IPS-11a (cell line): Measurements from ENCODE around the gene IFIH1.

ENCODE experiments used
- H3K4me3 ChIP-seq: one replicate; pipeline ENCODE4 v1.5.1; 2013; ENCODE audit warnings: low read depth, low read length, control low read depth

Gene IFIH1

DNA sequence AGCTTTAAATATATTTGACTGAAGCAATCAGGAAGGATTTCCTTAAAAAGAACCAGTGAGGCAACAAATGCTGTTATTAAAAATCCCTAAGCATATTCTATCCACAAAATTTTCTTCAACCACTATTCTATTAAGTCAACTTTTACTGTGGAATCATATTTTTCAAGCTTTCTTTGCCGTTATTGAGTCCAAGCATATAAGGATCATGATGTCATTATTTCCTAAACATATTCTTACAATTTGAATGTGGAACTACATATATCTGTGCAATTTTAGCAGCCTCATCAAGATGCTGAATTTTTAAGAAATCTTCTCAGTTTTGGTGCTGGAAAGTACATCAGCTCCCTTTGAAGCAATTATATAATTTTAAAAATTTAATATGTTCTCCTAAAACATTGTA, 5.6 kb downstream of the IFIH1 start:
- no peak overlapping the region for H3K4me3 ChIP-seq

GRCh38 chr2:162308747-162309503, 9.6 kb downstream of the IFIH1 start:
- H3K4me3 ChIP-seq, result no peak overlapping the region

GRCh38 chr2:162305901-162306300, 12.6 kb downstream of the IFIH1 start:
- no peak overlapping the region for H3K4me3 ChIP-seq

DNA sequence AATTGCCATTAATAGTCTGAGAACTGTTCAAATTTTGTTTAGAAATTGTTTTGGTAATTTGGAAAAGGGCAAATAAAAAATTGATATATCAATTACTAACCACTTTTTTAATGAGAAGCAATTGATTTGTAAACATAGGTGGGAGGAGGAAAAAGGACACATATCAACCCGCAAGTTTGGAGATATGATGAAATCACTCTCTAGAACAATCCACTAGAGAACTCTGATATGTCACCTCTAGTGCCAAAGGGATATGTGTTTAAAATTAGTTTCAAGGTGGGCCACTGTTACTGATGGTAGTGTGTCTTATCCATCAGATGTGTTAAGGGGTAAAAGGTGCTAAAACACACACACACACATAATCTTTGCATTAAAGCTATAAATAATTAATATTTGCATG, 16.6 kb downstream of the IFIH1 start:
- H3K4me3 ChIP-seq, result no peak overlapping the region

DNA sequence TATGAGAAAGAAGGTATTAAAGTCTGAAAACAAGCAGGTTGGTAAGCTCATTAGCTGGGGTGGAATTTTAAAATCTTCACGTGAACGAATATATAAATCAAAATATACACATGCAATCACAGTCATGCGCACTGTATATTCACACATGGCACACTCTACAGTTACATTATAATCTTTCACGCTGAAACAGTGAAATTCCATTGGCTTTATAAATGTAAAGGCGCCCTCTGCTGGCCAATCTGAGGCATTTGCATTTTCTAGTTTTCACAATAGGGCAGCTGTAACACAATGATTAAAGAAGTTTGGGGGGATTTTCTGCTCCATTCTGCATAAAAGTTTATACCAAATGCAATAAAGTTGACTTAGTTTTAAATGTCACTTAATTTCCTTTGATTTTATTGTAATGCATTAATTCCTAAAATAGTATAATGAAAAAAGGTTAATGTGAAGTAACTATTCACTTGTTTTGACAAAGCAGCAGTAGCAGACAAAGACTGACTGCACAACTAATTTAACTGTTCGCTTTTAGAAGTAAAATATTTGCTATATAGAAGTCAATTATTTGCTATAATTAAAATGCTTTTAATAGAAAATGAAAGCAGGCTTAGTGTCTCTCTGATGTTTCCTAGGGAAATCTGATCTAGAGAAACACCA, 17.2 kb downstream of the IFIH1 start:
- no peak overlapping the region for H3K4me3 ChIP-seq

DNA sequence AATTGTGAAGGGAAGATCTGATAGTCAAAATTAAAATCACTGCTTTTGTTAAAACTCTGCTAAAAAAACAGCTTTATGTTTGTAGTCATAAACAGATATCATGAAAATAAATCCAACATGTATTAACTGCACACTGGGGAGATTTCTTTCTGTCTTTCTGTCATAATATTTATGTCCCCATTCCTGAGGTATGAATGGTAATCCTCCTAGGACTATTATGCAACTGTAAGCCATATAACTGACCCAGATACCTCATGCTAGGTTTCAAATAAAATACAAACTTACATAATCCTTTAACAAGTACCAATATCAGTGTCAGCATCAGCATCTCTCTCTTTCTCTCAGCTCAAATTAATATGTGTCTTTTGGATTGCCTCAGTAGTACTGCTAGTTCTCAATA, 18.2 kb downstream of the IFIH1 start:
- H3K4me3 ChIP-seq, result no peak overlapping the region

GRCh38 chr2:162298669-162299335, 19.7 kb downstream of the IFIH1 start:
- no peak overlapping the region for H3K4me3 ChIP-seq

- H3K4me3 ChIP-seq, result no peak overlapping the region
Observed at GRCh38 chr2:162297925-162298552, 20.4 kb downstream of the IFIH1 start.

DNA sequence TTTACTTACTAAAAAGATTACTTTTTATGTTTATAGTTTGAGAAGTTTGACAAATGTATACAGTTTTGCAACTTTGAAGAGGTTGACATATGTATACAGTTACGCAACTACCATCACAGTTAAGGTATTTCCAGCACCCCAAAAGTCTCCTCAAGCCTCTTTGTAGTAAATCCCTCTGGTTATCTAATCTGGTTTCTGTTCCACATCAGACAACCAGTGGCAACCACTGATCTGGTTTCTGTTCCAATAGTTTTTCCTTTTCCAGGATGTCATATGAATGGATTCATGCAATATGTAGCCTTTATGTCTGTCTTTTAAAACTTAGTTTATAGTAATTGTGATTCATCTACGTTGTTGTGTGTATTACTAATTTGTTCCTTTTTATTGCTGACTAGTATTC, 23.5 kb downstream of the IFIH1 start:
- no peak overlapping the region for H3K4me3 ChIP-seq

- no peak overlapping the region for H3K4me3 ChIP-seq
Observed at GRCh38 chr2:162293122-162293786, 25.2 kb downstream of the IFIH1 start.

DNA sequence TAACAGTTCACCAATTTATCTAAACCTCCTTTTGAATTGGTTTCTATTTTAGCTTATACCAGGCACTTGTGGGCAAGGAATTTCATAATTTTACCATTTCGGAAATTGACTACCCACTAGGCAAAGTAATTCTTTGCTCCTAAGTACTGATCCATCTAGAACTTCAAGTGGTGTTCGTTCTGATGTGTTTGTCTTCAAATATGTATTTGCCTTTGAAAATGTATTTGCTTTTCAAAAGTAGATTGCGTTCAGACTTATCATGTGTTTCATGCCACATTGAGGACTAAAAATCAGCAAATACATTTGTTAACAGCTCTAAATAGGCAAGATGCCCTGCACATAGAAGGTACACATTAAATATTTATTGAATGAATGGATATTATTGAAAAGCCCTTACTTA, 26.7 kb downstream of the IFIH1 start:
- no peak overlapping the region for H3K4me3 ChIP-seq

DNA sequence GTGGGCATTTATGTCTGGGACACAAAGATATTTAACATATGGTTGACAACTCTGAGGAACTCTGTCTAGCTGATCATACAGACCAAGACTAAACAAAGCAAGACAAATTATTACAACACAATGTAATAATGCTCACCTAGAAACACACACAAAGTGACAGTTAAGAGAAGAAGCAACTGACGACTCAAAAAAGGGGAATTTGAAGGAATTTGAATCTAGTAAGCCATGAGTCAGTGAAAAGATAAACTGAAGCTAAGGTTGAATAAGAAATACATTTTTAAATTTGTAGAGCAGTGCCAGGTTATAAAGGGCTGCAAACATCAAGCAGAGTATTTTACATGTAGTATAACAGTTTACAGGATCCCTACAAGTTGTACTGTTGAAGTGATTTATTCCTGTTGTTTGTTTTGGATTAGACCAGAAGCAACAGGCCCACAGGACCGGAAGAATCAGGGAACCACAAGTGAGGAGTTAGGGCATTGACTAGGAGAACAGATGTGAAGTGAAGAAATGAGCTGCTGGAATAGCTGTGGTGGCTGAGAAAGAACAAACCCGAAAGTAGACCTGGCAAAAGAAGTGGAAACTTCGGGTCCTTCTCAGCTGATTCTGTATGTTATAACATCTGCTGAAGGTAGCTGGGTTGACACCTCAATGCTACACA, 35.6 kb downstream of the IFIH1 start:
- H3K4me3 ChIP-seq, result no peak overlapping the region

DNA sequence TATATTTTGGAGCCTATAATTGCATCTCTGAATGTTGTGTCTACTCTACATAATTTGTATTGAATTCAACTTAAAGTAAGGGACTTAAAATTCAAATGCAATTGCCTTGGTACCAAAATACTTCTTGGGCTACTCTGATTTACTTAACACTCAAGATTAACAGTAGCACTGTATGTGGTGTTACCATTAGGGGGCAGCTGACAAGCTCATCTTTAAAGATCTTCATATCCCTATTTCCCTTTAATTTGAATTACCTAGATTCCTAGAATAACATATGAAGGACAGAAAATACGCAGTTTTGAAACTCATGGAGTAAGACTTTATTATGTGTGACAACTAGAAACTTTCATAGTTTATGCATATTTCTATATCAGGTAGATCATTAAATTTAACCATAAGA, 37.8 kb downstream of the IFIH1 start:
- no peak overlapping the region for H3K4me3 ChIP-seq

- H3K4me3 ChIP-seq, result no peak overlapping the region
Observed at GRCh38 chr2:162277381-162277780, 41.1 kb downstream of the IFIH1 start.

GRCh38 chr2:162267996-162268395, 50.5 kb downstream of the IFIH1 start:
- no peak overlapping the region for H3K4me3 ChIP-seq

- H3K4me3 ChIP-seq, result no peak overlapping the region
Observed at GRCh38 chr2:162267496-162267895, 51.0 kb downstream of the IFIH1 start.

DNA sequence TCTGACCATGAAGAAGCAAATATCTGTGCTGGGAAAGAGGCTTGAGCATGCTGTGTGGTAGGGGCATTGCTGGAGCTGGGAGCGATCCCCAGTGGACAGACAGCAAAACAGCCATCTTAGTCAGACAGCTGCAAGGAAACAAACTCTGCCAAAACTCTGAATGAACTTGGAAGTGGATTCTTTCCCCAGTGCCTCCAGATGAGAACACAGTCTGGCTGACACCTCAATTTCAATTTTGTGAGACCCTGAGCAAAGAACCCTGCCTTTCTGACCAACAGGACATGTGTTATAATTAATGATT, 52.1 kb downstream of the IFIH1 start:
- H3K4me3 ChIP-seq, result no peak overlapping the region

- H3K4me3 ChIP-seq, result no peak overlapping the region
Observed at GRCh38 chr2:162265666-162266459, 52.6 kb downstream of the IFIH1 start.

DNA sequence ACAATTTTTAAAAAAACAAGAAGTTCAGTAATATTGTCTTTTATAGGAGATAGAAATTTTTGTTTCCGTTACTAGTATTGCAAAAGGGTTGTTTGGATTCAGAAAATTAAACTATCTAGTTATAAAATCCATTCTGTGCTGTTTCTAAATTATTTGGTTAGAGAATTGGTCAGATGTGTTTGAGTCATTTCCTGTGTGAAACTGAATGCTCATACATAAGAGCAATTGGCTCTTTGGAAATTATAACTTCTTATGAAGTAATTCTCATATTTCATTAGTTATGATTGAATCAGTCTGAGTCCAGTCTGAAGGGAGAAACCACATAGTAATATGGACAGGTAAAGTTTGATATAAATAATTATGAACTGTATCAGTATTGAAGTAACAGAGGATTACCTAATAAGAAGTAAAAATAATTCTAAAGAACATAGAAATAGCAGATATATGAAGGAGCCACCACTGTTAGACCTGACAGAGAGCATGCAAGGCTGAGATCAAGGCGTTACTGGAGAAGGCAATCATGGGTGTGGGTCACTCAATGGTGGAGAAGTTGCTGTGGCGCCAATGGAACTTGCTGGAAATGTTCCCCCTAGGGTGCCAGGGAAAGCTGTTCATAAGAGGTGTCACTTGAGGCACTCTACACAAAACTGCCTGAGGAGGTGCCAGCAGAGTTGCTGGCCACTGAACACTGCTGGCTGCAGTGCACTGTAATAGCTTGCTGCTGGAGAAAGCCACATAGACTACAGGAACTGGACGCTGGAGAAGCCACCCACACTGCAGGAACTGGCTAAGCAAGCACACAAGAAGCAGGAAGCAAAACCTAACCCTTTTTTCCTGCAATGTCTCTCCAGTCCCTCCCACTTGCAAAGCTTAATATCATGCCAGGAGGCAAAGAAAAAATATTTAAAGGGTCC, 57.2 kb downstream of the IFIH1 start:
- no peak overlapping the region for H3K4me3 ChIP-seq
